Measurements from ENCODE around the gene GRM2. TPM values are rescaled to one million over a fixed set of nuclear protein-coding genes. Genes with fewer than 3 reads are reported as not detected.
"Not testable (repeated sequence)": the region's sequence is repeated elsewhere in the genome, so short reads cannot be mapped to it uniquely, and the experiment has no call there.

Gene GRM2
- total RNA-seq, 1 donor from 2014 or later, result 0.41 TPM

DNA sequence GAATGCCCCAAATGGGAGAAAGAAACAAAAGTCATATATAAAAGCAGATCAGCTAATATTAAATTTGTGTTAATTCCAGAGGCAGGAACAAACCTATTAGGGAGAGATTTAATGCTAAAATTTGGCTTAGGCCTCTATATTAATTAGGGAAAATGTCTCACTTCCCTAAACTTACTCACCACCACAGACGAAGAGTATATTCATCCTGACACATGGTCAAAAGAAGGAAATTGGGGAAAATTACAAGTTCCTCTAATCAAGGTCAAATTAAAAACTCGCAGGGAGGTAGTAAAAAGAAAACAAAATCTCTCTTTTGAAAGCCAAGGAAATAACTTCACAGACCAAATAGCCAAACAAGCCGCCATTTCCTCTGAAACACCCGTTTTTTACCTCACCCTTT lies 32.2 kb downstream of the GRM2 start:
- intact Hi-C loops (cut with micrococcal nuclease), result no loop called here
- TF ChIP-seq, protein P1, sequence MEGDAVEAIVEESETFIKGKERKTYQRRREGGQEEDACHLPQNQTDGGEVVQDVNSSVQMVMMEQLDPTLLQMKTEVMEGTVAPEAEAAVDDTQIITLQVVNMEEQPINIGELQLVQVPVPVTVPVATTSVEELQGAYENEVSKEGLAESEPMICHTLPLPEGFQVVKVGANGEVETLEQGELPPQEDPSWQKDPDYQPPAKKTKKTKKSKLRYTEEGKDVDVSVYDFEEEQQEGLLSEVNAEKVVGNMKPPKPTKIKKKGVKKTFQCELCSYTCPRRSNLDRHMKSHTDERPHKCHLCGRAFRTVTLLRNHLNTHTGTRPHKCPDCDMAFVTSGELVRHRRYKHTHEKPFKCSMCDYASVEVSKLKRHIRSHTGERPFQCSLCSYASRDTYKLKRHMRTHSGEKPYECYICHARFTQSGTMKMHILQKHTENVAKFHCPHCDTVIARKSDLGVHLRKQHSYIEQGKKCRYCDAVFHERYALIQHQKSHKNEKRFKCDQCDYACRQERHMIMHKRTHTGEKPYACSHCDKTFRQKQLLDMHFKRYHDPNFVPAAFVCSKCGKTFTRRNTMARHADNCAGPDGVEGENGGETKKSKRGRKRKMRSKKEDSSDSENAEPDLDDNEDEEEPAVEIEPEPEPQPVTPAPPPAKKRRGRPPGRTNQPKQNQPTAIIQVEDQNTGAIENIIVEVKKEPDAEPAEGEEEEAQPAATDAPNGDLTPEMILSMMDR (IDR thresholded peaks at IDR 0.05; ENCODE audit: borderline replicate concordance), result no peak
- Histone ChIP-seq H3K4me1 (no peaks in the 10 kb centered on the region), H3K27me3 (ENCODE audit: low read depth) (peaks cover 59% of the 10 kb centered on the region), H3K9me3 (replicated peaks) (peaks cover 18% of the 10 kb centered on the region), H3K4me3 (no peak overlapping the region), H3K36me3 (no peaks in the 10 kb centered on the region), H3K27ac (replicated peaks) (no peak overlapping the region)
- DNase-seq, result no peak

- intact Hi-C loops (cut with micrococcal nuclease); H3K4me1 ChIP-seq; H3K36me3 ChIP-seq: not testable (repeated sequence)
These were observed 35.5 kb downstream of the GRM2 start for GRCh38 chr3:51742320-51742719.

GRCh38 chr3:51742978-51743377 lies 36.1 kb downstream of the GRM2 start:
- H3K4me3 ChIP-seq; H3K36me3 ChIP-seq; DNase-seq; H3K27ac ChIP-seq (replicated peaks); H3K4me1 ChIP-seq; intact Hi-C loops (cut with micrococcal nuclease): not testable (repeated sequence)
- Histone ChIP-seq H3K9me3 (replicated peaks) (peaks cover 21% of the 10 kb centered on the region), H3K27me3 (ENCODE audit: low read depth) (peaks cover 22% of the 10 kb centered on the region)

More at GRCh38 chr3:51742320-51742719, 35.5 kb downstream of the GRM2 start:
- DNase-seq; H3K27ac ChIP-seq (replicated peaks); H3K4me3 ChIP-seq: not testable (repeated sequence)
- Histone ChIP-seq H3K9me3 (replicated peaks) (peaks cover 18% of the 10 kb centered on the region), H3K27me3 (ENCODE audit: low read depth) (peaks cover 27% of the 10 kb centered on the region)

DNA sequence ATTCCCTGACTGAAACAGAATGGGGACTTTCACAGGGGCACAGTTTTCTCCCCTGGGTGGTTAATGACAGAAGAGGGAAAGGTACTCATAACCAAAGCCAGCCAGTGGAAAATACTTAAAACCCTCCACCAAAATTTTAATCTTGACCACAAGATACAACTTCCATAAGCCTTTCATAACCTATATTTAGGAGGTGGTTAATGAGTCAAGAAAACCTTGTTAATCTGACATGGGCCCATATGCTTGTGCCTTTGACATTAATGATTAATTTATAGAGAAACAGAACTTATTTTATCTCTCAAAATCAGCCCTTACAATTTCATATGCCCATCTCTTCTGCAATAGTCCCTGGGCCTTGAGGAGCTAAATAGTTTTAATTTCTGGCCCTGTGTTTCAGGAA lies 41.0 kb downstream of the GRM2 start:
- Histone ChIP-seq H3K27ac (replicated peaks) (no peak overlapping the region), H3K27me3 (ENCODE audit: low read depth) (peaks cover 3% of the 10 kb centered on the region), H3K36me3 (no peaks in the 10 kb centered on the region), H3K9me3 (replicated peaks) (peaks cover 12% of the 10 kb centered on the region), H3K4me1 (no peaks in the 10 kb centered on the region), H3K4me3 (no peak overlapping the region)
- intact Hi-C loops (cut with micrococcal nuclease), result no loop called here
- DNase-seq, result no peak
- TF ChIP-seq, protein P1 (IDR thresholded peaks at IDR 0.05; ENCODE audit: borderline replicate concordance), result no peak

DNA sequence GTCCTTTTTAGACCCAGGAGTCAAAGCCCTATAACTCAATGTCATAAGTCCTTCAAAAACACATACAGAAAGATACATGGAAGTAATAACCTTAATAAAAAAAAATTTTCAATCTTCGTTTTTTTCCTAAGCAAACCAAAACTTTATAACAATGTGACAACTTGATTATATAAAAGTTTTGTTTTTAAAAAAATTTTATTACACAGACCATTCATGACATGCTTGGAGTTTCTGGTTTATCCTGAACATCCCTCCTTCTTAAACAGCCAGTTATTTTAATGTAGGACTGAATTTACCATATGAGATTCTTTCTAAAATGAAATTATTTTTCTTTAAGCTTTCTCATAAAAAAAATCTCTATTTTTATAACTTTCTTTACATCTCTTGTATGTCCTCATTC lies 41.5 kb downstream of the GRM2 start:
- no peak overlapping the region for H3K4me3 ChIP-seq
- no peaks in the 10 kb centered on the region for H3K36me3 ChIP-seq
- peaks cover 8% of the 10 kb centered on the region for H3K27me3 ChIP-seq (ENCODE audit: low read depth)
- TF ChIP-seq, protein P1 (IDR thresholded peaks at IDR 0.05; ENCODE audit: borderline replicate concordance), result no peak
- no peak overlapping the region for H3K27ac ChIP-seq (replicated peaks)
- H3K9me3 ChIP-seq (replicated peaks), result peaks cover 7% of the 10 kb centered on the region
- DNase-seq, result no peak
- H3K4me1 ChIP-seq, result no peaks in the 10 kb centered on the region
- intact Hi-C loops (cut with micrococcal nuclease), result no loop called here

- no peak for DNase-seq
- peaks cover 18% of the 10 kb centered on the region for H3K27me3 ChIP-seq (ENCODE audit: low read depth)
- H3K9me3 ChIP-seq (replicated peaks), result peaks cover 15% of the 10 kb centered on the region
- no peaks in the 10 kb centered on the region for H3K4me1 ChIP-seq
- H3K4me3 ChIP-seq, result no peak overlapping the region
- TF ChIP-seq, protein P1 (IDR thresholded peaks at IDR 0.05; ENCODE audit: borderline replicate concordance), result no peak
- intact Hi-C loops (cut with micrococcal nuclease), result no loop called here
- H3K36me3 ChIP-seq, result no peaks in the 10 kb centered on the region
- no peak overlapping the region for H3K27ac ChIP-seq (replicated peaks)
These were observed 44.0 kb downstream of the GRM2 start for GRCh38 chr3:51750878-51751277.

- TF ChIP-seq, protein P1 (IDR thresholded peaks at IDR 0.05; ENCODE audit: borderline replicate concordance), result no peak
- intact Hi-C loops (cut with micrococcal nuclease), result no loop called here
- Histone ChIP-seq H3K4me1 (no peaks in the 10 kb centered on the region), H3K4me3 (no peak overlapping the region), H3K36me3 (no peaks in the 10 kb centered on the region), H3K27ac (replicated peaks) (no peak overlapping the region), H3K27me3 (ENCODE audit: low read depth) (peaks cover 18% of the 10 kb centered on the region), H3K9me3 (replicated peaks) (peaks cover 15% of the 10 kb centered on the region)
- DNase-seq, result no peak
These were observed 44.4 kb downstream of the GRM2 start for GRCh38 chr3:51751287-51751686.

GRCh38 chr3:51753763-51754750 lies 47.2 kb downstream of the GRM2 start:
- H3K27ac ChIP-seq (replicated peaks); intact Hi-C loops (cut with micrococcal nuclease); H3K4me3 ChIP-seq; H3K4me1 ChIP-seq; H3K36me3 ChIP-seq; DNase-seq: not testable (repeated sequence)
- H3K27me3 ChIP-seq (ENCODE audit: low read depth), result peaks cover 23% of the 10 kb centered on the region
- H3K9me3 ChIP-seq (replicated peaks), result peaks cover 14% of the 10 kb centered on the region
